Urinary bladder (tissue), 4 donors: ENCODE data around the gene GRIK1. TPM values are rescaled to one million over a fixed set of nuclear protein-coding genes. Genes with fewer than 3 reads are reported as not detected.
"Not testable (repeated sequence)": the region's sequence is repeated elsewhere in the genome, so short reads cannot be mapped to it uniquely, and the experiment has no call there.

Source experiments
- DNase-seq: peaks from one replicate; pipeline ENCODE4 v3.0.0-alpha.2; 2015; ENCODE audit errors: extremely low spot score
- H3K27ac ChIP-seq: one replicate; pipeline ENCODE4 v1.5.1; 2013; ENCODE audit warnings: low read depth, mild to moderate bottlenecking, moderate library complexity
- H3K36me3 ChIP-seq: one replicate; pipeline ENCODE4 v1.6.1; 2013; ENCODE audit warnings: mild to moderate bottlenecking, moderate library complexity; ENCODE audit not compliant: insufficient read depth
- H3K4me1 ChIP-seq: one replicate; pipeline ENCODE4 v1.6.1; 2013; ENCODE audit warnings: mild to moderate bottlenecking, moderate library complexity; ENCODE audit not compliant: insufficient read depth
- H3K4me3 ChIP-seq: one replicate; pipeline ENCODE4 v1.5.1; 2013; ENCODE audit warnings: low read depth, low read length
- WGBS: extraction: QIAGEN DNeasy Blood & Tissue Kit; methylation state at CpG from one replicate; pipeline ENCODE4 v1.1.7; 2013; 5-methylcytosine and 5-hydroxymethylcytosine counted together
- polyA plus RNA-seq: library from polyadenylated mRNA; stranded (reverse); fragments of 200-250 nt; gene quantifications from one replicate; pipeline ENCODE4 v1.2.3, GENCODE V29; 2013
- total RNA-seq: library from RNA; depleted of rRNA; stranded (reverse); fragments of >200 nt; gene quantifications from one replicate; pipeline ENCODE4 v1.2.3, GENCODE V29; 2014
- donor health status: healthy with polysubstance abuse.
- donor health status: healthy.

Gene GRIK1
- total and polyA plus RNA-seq, 2 donors, result 1.7 to 3.8 TPM

- Histone ChIP-seq H3K27ac (no peak overlapping the region), H3K36me3 (no peaks in the 10 kb centered on the region)
These were observed 326.8 kb downstream of the GRIK1 start for GRCh38 chr21:29613021-29613420.

DNA sequence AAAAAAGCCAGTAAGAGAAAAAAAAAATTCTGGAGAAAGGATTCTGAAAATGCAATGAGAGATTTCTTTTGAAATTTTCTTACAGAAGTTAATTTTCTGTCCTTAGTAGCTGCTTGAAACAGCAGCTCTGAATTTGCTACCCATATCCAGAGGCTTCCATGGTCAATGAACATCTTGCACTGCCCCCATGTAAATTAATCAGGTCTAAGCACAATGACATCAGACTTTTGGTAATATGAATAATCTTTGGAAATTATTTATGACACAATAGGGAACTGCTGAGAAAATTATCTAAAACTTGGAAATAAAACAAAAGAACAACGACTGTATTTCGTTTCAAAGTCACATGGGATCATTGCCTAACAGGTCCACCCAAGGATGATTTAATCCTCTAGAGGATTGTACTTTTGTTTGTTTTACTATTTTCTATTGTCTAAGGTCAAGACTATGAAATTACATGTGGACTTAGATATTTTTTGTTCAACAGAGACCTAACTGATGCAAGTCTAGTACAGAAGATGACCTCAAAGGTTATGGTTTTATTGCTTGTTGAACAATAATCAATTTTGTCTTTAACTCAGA, 328.9 kb downstream of the GRIK1 start:
- Histone ChIP-seq H3K36me3 (no peaks in the 10 kb centered on the region), H3K27ac (no peak overlapping the region), H3K4me1 (no peaks in the 10 kb centered on the region), H3K4me3 (no peak overlapping the region)
- 78% methylated on average over 2 of the region's 2 CpGs for WGBS
- DNase-seq, result no peak

More at GRCh38 chr21:29613021-29613420, 326.8 kb downstream of the GRIK1 start:
- DNase-seq, result no peak
- H3K4me1 ChIP-seq, result no peaks in the 10 kb centered on the region
- 36% methylated on average over 3 of the region's 3 CpGs for WGBS
- no peak overlapping the region for H3K4me3 ChIP-seq

- Histone ChIP-seq H3K4me3 (no peak overlapping the region), H3K27ac (no peak overlapping the region), H3K36me3 (no peaks in the 10 kb centered on the region), H3K4me1 (no peaks in the 10 kb centered on the region)
- 95% methylated on average over 3 of the region's 3 CpGs for WGBS
- DNase-seq, result no peak
These were observed 333.2 kb downstream of the GRIK1 start for GRCh38 chr21:29606613-29607012.

DNA sequence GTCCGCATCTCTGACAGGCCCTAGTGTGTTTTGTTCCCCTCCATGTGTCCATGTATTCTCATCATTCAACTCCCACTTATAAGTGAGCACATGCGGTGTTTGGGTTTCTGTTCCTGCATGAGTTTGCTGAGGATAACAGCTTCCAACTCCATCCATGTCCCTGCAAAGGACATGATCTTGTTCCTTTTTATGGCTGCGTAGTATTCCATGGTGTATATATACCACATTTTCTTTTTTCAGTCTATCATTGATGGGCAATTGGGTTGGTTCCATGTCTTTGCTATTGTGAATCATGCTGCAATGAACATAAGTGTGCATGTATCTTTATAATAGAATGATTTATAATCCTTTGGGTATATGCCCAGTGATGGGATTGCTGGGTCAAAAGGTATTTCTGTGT, 334.6 kb downstream of the GRIK1 start:
- not testable (repeated sequence) for H3K27ac ChIP-seq, H3K4me3 ChIP-seq, DNase-seq, H3K4me1 ChIP-seq, H3K36me3 ChIP-seq
- WGBS, result 83% methylated on average over 3 of the region's 3 CpGs

DNA sequence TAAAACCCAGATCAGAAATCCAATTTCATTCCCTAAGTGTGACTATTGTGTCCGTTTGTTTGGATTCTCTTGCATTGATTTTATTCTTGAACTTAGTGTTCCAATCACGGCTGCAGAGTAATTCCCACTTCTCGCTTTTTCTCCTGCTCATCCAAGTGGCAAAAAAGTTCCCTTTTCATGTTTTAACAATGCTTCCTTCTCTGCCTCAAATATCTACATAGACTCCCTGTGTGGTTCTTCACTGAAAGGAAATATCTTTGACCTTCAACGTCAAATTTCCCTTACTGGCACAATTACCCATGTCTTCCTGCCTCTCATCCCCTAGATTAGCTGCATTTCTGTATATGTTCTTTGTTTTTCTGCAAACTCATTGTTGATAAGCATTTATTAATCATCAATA, 335.7 kb downstream of the GRIK1 start:
- H3K4me1 ChIP-seq, result no peaks in the 10 kb centered on the region
- WGBS, result 82% methylated on average over 4 of the region's 4 CpGs
- H3K27ac ChIP-seq, result no peak overlapping the region
- no peaks in the 10 kb centered on the region for H3K36me3 ChIP-seq
- no peak overlapping the region for H3K4me3 ChIP-seq
- DNase-seq, result no peak

DNA sequence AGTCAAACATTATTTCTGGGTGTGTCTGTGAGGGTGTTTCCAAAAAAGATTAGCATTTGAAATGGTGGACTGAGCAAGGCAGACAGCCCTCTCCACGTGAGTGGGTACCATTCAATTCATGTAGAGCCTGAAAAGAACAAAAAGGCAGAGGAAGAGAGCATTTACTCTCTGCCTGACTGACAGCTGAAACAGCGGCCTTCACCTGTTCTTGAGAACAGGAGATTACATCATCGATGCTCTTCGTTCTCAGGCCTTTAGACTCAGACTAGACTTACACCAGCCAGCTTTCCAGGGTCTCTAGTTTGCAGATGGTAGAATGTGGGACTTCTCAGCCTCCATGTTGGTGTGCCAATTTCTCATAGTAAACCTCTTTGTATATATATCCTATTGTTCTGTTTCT, 338.7 kb downstream of the GRIK1 start:
- no peaks in the 10 kb centered on the region for H3K4me1 ChIP-seq
- H3K4me3 ChIP-seq, result no peak overlapping the region
- DNase-seq, result no peak
- H3K27ac ChIP-seq, result no peak overlapping the region
- H3K36me3 ChIP-seq, result no peaks in the 10 kb centered on the region
- 94% methylated on average over 4 of the region's 4 CpGs for WGBS

GRCh38 chr21:29586696-29587095, 353.1 kb downstream of the GRIK1 start:
- no peak overlapping the region for H3K27ac ChIP-seq
- 52% methylated on average over 1 of the region's 1 CpG for WGBS

GRCh38 chr21:29585462-29585861, 354.3 kb downstream of the GRIK1 start:
- no peaks in the 10 kb centered on the region for H3K36me3 ChIP-seq
- WGBS, result 90% methylated on average over 3 of the region's 3 CpGs
- no peak overlapping the region for H3K27ac ChIP-seq
- no peak for DNase-seq
- no peaks in the 10 kb centered on the region for H3K4me1 ChIP-seq
- H3K4me3 ChIP-seq, result no peak overlapping the region

More at GRCh38 chr21:29586696-29587095, 353.1 kb downstream of the GRIK1 start:
- DNase-seq, result no peak
- Histone ChIP-seq H3K36me3 (no peaks in the 10 kb centered on the region), H3K4me3 (no peak overlapping the region), H3K4me1 (no peaks in the 10 kb centered on the region)

- H3K36me3 ChIP-seq, result no peaks in the 10 kb centered on the region
- DNase-seq, result no peak
- 66% methylated on average over 2 of the region's 2 CpGs for WGBS
- no peak overlapping the region for H3K4me3 ChIP-seq
- H3K27ac ChIP-seq, result no peak overlapping the region
- no peaks in the 10 kb centered on the region for H3K4me1 ChIP-seq
These were observed 356.3 kb downstream of the GRIK1 start for GRCh38 chr21:29583424-29583924.

- no peaks in the 10 kb centered on the region for H3K4me1 ChIP-seq
- 90% methylated on average over 5 of the region's 5 CpGs for WGBS
- no peaks in the 10 kb centered on the region for H3K36me3 ChIP-seq
- no peak overlapping the region for H3K4me3 ChIP-seq
- no peak for DNase-seq
- no peak overlapping the region for H3K27ac ChIP-seq
These were observed 356.9 kb downstream of the GRIK1 start for GRCh38 chr21:29582855-29583254.

DNA sequence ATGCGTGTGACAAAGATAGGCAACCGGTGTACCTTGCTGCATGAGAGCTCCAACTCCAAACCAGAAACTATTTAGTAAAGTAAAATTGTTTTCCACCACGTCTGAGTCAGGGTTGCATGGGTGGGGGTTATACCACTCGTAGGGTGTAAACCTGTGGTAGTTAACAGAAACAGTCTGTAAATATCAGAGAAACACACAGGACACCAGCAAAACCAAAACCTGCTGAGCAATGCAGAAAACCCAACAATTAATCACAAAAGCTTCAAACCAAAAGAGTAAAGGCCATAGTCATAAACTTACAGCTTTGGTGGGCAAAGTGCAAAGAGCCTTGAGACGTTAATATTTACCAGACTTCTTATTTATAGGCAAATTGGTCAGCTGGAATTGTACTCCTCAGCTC, 358.4 kb downstream of the GRIK1 start:
- H3K4me1 ChIP-seq, result no peaks in the 10 kb centered on the region
- H3K36me3 ChIP-seq, result no peaks in the 10 kb centered on the region
- WGBS, result 87% methylated on average over 5 of the region's 5 CpGs
- no peak overlapping the region for H3K4me3 ChIP-seq
- no peak overlapping the region for H3K27ac ChIP-seq
- DNase-seq, result no peak

- Histone ChIP-seq H3K4me1 (no peaks in the 10 kb centered on the region), H3K36me3 (no peaks in the 10 kb centered on the region), H3K27ac (no peak overlapping the region), H3K4me3 (no peak overlapping the region)
- no peak for DNase-seq
- WGBS, result 89% methylated on average over 5 of the region's 5 CpGs
These were observed 359.0 kb downstream of the GRIK1 start for GRCh38 chr21:29580732-29581285.

- H3K4me3 ChIP-seq, result no peak overlapping the region
- no peaks in the 10 kb centered on the region for H3K36me3 ChIP-seq
- no peak for DNase-seq
- H3K27ac ChIP-seq, result no peak overlapping the region
- H3K4me1 ChIP-seq, result no peaks in the 10 kb centered on the region
- WGBS, result 66% methylated on average over 7 of the region's 7 CpGs
These were observed 361.5 kb downstream of the GRIK1 start for GRCh38 chr21:29578306-29578705.

- H3K27ac ChIP-seq, result no peak overlapping the region
- DNase-seq, result no peak
- WGBS, result 76% methylated on average over 7 of the region's 7 CpGs
- H3K4me3 ChIP-seq, result no peak overlapping the region
- no peaks in the 10 kb centered on the region for H3K4me1 ChIP-seq
- H3K36me3 ChIP-seq, result no peaks in the 10 kb centered on the region
These were observed 367.8 kb downstream of the GRIK1 start for GRCh38 chr21:29571949-29572348.
